BE2C (cell line): ENCODE results near the gene TSSC4.

ENCODE experiments used
- DNase-seq: peaks from one replicate; pipeline ENCODE4 v3.0.0-alpha.2; 2020
- H3K27me3 ChIP-seq: fragments of 250-450 bp; sonication (Bioruptor Pico); 2 replicates; pipeline ENCODE4 v1.5.1; 2020; ENCODE audit warnings: mild to moderate bottlenecking
- H3K36me3 ChIP-seq: fragments of 250-450 bp; sonication (Bioruptor Pico); 2 replicates; pipeline ENCODE4 v1.5.1; 2020; ENCODE audit warnings: mild to moderate bottlenecking
- H3K4me1 ChIP-seq: fragments of 250-450 bp; sonication (Bioruptor Pico); 2 replicates; pipeline ENCODE4 v1.5.1; 2020
- H3K4me3 ChIP-seq: 2 replicates; pipeline ENCODE4 v1.5.1; 2011; ENCODE audit warnings: low read depth, low read length
- H3K9me3 ChIP-seq: fragments of 250-450 bp; sonication (Bioruptor Pico); 2 replicates; pipeline ENCODE4 v1.5.1; 2020
- TF ChIP-seq, protein P1 (sequence below): IDR thresholded peaks from 2 replicates; pipeline ENCODE4 v1.5.1; 2012; ENCODE audit warnings: mild to moderate bottlenecking, low read depth, low read length

The TSSC4 gene

DNA sequence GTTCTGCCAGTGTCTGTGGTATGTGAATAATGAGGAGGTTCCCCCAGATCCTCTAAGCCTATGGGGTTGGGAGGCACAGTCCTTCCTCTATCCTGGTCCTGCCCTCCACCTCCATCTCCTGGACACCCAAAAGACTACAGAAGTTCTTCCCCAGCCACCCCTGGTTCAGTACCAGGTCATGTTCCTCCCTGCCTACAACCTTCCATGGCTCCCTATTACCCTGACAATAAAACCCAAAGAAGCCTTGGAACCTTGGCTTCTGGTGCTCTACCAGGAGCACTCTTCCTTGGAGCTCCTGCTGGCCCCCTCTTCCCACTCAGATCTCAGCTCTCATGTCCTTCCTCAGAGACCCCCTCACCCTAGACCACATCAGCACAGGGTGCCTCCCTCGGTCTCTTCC lies 30.8 kb downstream of the TSSC4 start:
- H3K27me3 ChIP-seq: no peaks in the 10 kb centered on the region
- TF ChIP-seq, protein P1, sequence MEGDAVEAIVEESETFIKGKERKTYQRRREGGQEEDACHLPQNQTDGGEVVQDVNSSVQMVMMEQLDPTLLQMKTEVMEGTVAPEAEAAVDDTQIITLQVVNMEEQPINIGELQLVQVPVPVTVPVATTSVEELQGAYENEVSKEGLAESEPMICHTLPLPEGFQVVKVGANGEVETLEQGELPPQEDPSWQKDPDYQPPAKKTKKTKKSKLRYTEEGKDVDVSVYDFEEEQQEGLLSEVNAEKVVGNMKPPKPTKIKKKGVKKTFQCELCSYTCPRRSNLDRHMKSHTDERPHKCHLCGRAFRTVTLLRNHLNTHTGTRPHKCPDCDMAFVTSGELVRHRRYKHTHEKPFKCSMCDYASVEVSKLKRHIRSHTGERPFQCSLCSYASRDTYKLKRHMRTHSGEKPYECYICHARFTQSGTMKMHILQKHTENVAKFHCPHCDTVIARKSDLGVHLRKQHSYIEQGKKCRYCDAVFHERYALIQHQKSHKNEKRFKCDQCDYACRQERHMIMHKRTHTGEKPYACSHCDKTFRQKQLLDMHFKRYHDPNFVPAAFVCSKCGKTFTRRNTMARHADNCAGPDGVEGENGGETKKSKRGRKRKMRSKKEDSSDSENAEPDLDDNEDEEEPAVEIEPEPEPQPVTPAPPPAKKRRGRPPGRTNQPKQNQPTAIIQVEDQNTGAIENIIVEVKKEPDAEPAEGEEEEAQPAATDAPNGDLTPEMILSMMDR: no peak
- H3K36me3 ChIP-seq: no peaks in the 10 kb centered on the region

DNA sequence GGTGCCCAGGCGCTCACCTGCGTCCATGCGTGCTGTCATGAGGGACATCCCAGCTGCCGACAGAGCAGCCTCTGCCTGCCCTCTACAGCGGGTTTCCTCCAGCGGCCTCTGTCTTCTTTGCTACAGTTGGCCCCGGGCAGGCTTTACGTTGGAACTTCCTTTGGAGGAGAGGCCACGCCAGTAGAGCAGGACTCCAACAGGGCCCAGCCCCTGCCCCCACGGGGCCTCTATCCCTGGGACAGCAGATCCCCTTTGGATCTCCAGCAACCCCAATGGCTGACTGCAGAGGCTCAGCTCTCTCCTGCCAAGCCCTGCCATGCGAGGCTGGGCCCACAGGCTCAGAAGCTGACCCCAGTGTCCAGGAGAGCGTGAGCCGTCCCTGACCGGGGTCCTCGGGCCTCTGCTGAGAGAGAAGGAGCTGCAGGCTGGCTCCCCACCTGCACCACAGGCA lies 31.6 kb downstream of the TSSC4 start:
- Histone ChIP-seq H3K4me1 (no peaks in the 10 kb centered on the region), H3K4me3 (no peak overlapping the region), H3K36me3 (no peaks in the 10 kb centered on the region), H3K9me3 (no peaks in the 10 kb centered on the region), H3K27me3 (no peaks in the 10 kb centered on the region)
- DNase-seq: no peak
- TF ChIP-seq, protein P1: no peak

More for the DNA sequence above, 30.8 kb downstream of the TSSC4 start:
- no peaks in the 10 kb centered on the region for H3K9me3 ChIP-seq
- H3K4me3 ChIP-seq: no peak overlapping the region
- no peak for DNase-seq
- no peaks in the 10 kb centered on the region for H3K4me1 ChIP-seq

DNA sequence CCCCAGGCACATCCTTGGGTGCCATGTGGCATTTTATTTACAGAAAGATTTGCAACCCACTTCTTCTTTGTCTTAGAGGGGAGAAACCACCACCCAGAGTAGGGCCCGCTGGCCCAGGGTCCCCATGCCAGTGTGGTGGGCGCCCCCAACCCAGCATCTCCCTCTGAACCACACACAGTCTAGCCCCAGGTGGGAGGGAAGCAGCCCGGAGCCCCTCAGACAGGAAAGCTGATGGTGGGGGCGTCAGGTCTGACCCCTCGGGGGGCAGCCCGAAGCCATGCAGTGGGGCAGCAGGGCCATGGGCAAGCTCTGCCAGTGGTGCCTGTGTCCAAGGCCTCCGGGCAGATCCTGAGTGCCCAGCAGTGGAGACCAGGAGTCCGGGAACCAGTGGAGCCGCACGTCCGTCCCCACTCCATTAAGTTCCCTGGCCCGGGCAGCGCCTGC lies 32.1 kb downstream of the TSSC4 start:
- Histone ChIP-seq H3K27me3 (no peaks in the 10 kb centered on the region), H3K9me3 (no peaks in the 10 kb centered on the region), H3K36me3 (no peaks in the 10 kb centered on the region), H3K4me3 (no peak overlapping the region), H3K4me1 (no peaks in the 10 kb centered on the region)
- DNase-seq: no peak
- TF ChIP-seq, protein P1: no peak

- Histone ChIP-seq H3K36me3 (no peaks in the 10 kb centered on the region), H3K4me3 (no peak overlapping the region), H3K9me3 (no peaks in the 10 kb centered on the region), H3K4me1 (no peaks in the 10 kb centered on the region), H3K27me3 (no peaks in the 10 kb centered on the region)
- no peak for DNase-seq
- TF ChIP-seq, protein P1: no peak
These were observed 32.8 kb downstream of the TSSC4 start for GRCh38 chr11:2433106-2433925.

DNA sequence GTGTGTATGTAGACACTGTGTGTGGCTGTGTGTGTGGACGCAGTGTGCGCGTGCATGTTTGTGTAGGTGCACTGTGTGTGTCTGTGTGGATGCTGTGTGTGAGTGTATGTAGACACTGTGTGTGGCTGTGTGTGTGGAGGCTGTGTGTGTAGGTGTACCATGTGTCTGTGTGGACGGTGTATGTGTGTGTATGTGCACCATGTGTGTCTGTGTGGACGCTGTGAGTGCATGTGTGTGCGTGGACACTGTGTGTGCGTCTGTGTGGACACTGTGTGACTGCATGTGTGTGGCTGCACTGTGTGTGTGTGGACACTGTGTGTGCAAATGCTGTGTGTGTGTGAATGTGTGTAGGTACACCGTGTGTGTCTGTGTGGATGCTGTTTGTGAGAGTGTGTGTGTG lies 33.5 kb downstream of the TSSC4 start:
- Histone ChIP-seq H3K27me3 (no peaks in the 10 kb centered on the region), H3K36me3 (no peaks in the 10 kb centered on the region), H3K9me3 (no peaks in the 10 kb centered on the region), H3K4me1 (no peaks in the 10 kb centered on the region), H3K4me3 (no peak overlapping the region)
- DNase-seq: no peak
- TF ChIP-seq, protein P1: no peak
